Neural cell (in vitro differentiated cells): Measurements from ENCODE around the gene KCTD13. TPM values are rescaled to one million over a fixed set of nuclear protein-coding genes. Genes with fewer than 3 reads are reported as not detected.

Source experiments
- H2AFZ ChIP-seq: fragments of 200-600, 300-800 bp; sonication (generic), shearing (Covaris generic); 2 replicates; pipeline ENCODE4 v1.6.0; 2014; ENCODE audit warnings: low read depth, mild to moderate bottlenecking, antibody characterized with exemption, low read length, moderate library complexity
- H3F3A ChIP-seq: fragments of 200-600 bp; shearing (Covaris generic); 2 replicates; pipeline ENCODE4 v1.6.1; 2016; ENCODE audit warnings: mild to moderate bottlenecking, moderate library complexity, mixed read lengths, antibody characterized with exemption, low read length; ENCODE audit not compliant: insufficient read depth, poor library complexity, severe bottlenecking
- H3K27ac ChIP-seq: fragments of 200-600, 300-800 bp; sonication (generic), shearing (Covaris generic); 2 replicates; pipeline ENCODE4 v1.5.1; 2014; ENCODE audit warnings: mild to moderate bottlenecking, low read length, moderate library complexity
- H3K27me3 ChIP-seq: fragments of 300-800, 200-600 bp; sonication (generic), shearing (Covaris generic); 2 replicates; pipeline ENCODE4 v1.6.0; 2014; ENCODE audit warnings: mild to moderate bottlenecking, low read depth, low read length, moderate library complexity; ENCODE audit not compliant: insufficient read depth
- H3K36me3 ChIP-seq: fragments of 300-800, 200-600 bp; sonication (generic), shearing (Covaris generic); 2 replicates; pipeline ENCODE4 v1.5.1; 2014; ENCODE audit warnings: mild to moderate bottlenecking, antibody characterized with exemption, low read length, moderate library complexity; ENCODE audit not compliant: insufficient read depth
- H3K4me2 ChIP-seq: fragments of 300-800, 200-600 bp; sonication (generic), shearing (Covaris generic); 2 replicates; pipeline ENCODE4 v1.6.0; 2014; ENCODE audit warnings: mild to moderate bottlenecking, low read length
- H3K4me3 ChIP-seq: fragments of 300-800, 200-600 bp; sonication (generic), shearing (Covaris generic); 2 replicates; pipeline ENCODE4 v1.5.1; 2014; ENCODE audit warnings: mild to moderate bottlenecking, low read length, moderate library complexity
- H3K79me2 ChIP-seq: fragments of 200-600 bp; shearing (Covaris generic); replicated peaks from 2 replicates; pipeline ENCODE4 v1.6.0; 2014; ENCODE audit warnings: mild to moderate bottlenecking, low read length, moderate library complexity; ENCODE audit not compliant: insufficient read depth
- H3K9ac ChIP-seq: fragments of 300-800, 200-600 bp; sonication (generic), shearing (Covaris generic); 2 replicates; pipeline ENCODE4 v1.6.1; 2016; ENCODE audit warnings: mild to moderate bottlenecking, low read length, mixed read lengths
- H3K9me2 ChIP-seq: fragments of 200-600 bp; shearing (Covaris generic); 2 replicates; pipeline ENCODE4 v1.6.1; 2016; ENCODE audit warnings: mild to moderate bottlenecking, low read length, mixed read lengths; ENCODE audit not compliant: insufficient read depth
- H3K9me3 ChIP-seq: fragments of 200-600, 300-800 bp; sonication (generic), shearing (Covaris generic); 2 replicates; pipeline ENCODE4 v1.6.1; 2016; ENCODE audit warnings: mild to moderate bottlenecking, mixed run types, low read length, moderate library complexity, mixed read lengths
- H4K20me1 ChIP-seq: fragments of 200-600 bp; shearing (Covaris generic); 2 replicates; pipeline ENCODE4 v1.6.1; 2016; ENCODE audit warnings: mild to moderate bottlenecking, mixed run types; ENCODE audit not compliant: insufficient read depth
- CTCF ChIP-seq: fragments of 450-650 bp; IDR thresholded peaks from 2 replicates; pipeline ENCODE4 v1.5.1; 2014; ENCODE audit warnings: antibody characterized with exemption, mild to moderate bottlenecking, moderate library complexity; ENCODE audit not compliant: poor library complexity, severe bottlenecking
- EP300 ChIP-seq: fragments of 450-650 bp; conservative IDR thresholded peaks from 2 replicates; pipeline ENCODE4 v1.6.1; 2014; ENCODE audit warnings: antibody characterized with exemption, mild to moderate bottlenecking, moderate library complexity; ENCODE audit not compliant: poor library complexity, severe bottlenecking
- EZH2 ChIP-seq: fragments of 200-600, 300-800 bp; shearing (Covaris generic), sonication (generic); IDR thresholded peaks from 2 replicates; pipeline ENCODE4 v1.6.1; 2014; ENCODE audit warnings: antibody characterized with exemption, low read length, borderline replicate concordance, mild to moderate bottlenecking; ENCODE audit not compliant: insufficient read depth, poor library complexity, severe bottlenecking
- MXI1 ChIP-seq: fragments of 450-650 bp; conservative IDR thresholded peaks from 2 replicates; pipeline ENCODE4 v1.6.1; 2014; ENCODE audit warnings: antibody characterized with exemption, mild to moderate bottlenecking; ENCODE audit not compliant: poor library complexity, severe bottlenecking
- POLR2AphosphoS5 ChIP-seq: IDR thresholded peaks from 2 replicates; pipeline ENCODE4 v1.6.1; 2012
- RAD21 ChIP-seq: fragments of 450-650 bp; conservative IDR thresholded peaks from 2 replicates; pipeline ENCODE4 v1.6.1; 2014; ENCODE audit warnings: antibody characterized with exemption, mild to moderate bottlenecking, moderate library complexity
- REST ChIP-seq: IDR thresholded peaks from 2 replicates; pipeline ENCODE4 v1.6.1; 2012; ENCODE audit warnings: borderline replicate concordance
- SMC3 ChIP-seq: fragments of 450-650 bp; conservative IDR thresholded peaks from 2 replicates; pipeline ENCODE4 v1.6.1; 2014; ENCODE audit warnings: antibody characterized with exemption, mild to moderate bottlenecking, moderate library complexity; ENCODE audit not compliant: poor library complexity
- TAF1 ChIP-seq: IDR thresholded peaks from 2 replicates; pipeline ENCODE4 v1.6.1; 2012; ENCODE audit warnings: low read depth
- polyA plus RNA-seq: library from polyadenylated mRNA; depleted of rRNA; stranded (reverse); fragments of >200 nt; gene quantifications from 2 replicates; pipeline ENCODE4 v1.2.3, GENCODE V29; 2014

KCTD13 gene
- polyA plus RNA-seq, 1 donor from 2014 or later: 55.0 TPM

GRCh38 chr16:29912087-29912486 is 13.9 kb downstream of the KCTD13 start:
- no peaks in the 10 kb centered on the region for H3K9me2 ChIP-seq
- H3K27me3 ChIP-seq: no peaks in the 10 kb centered on the region
- TF ChIP-seq RAD21: no peak
- no peak for TF ChIP-seq EZH2
- no peak for TF ChIP-seq MXI1
- no peak for TF ChIP-seq TAF1
- no peak for TF ChIP-seq CTCF
- no peak for TF ChIP-seq REST
- TF ChIP-seq EP300: no peak
- no peak for TF ChIP-seq SMC3
- no peak for TF ChIP-seq POLR2AphosphoS5
- no peak overlapping the region for H3K4me3 ChIP-seq
- no peaks in the 10 kb centered on the region for H4K20me1 ChIP-seq
- H3K79me2 ChIP-seq: no peaks in the 10 kb centered on the region
- no peaks in the 10 kb centered on the region for H3K36me3 ChIP-seq
- H3K9ac ChIP-seq: no peak overlapping the region
- H3K9me3 ChIP-seq: no peaks in the 10 kb centered on the region
- no peaks in the 10 kb centered on the region for H3F3A ChIP-seq
- H2AFZ ChIP-seq: no peak overlapping the region
- no peak overlapping the region for H3K4me2 ChIP-seq
- no peak overlapping the region for H3K27ac ChIP-seq

- H3K9me3 ChIP-seq: no peaks in the 10 kb centered on the region
- TF ChIP-seq MXI1 (no peak), POLR2AphosphoS5 (no peak), REST (no peak), TAF1 (no peak), RAD21 (no peak), EZH2 (no peak), CTCF (no peak), EP300 (no peak), SMC3 (no peak)
Measured at GRCh38 chr16:29911676-29912010, 14.4 kb downstream of the KCTD13 start.

More at GRCh38 chr16:29911676-29912010, 14.4 kb downstream of the KCTD13 start:
- no peak overlapping the region for H3K4me3 ChIP-seq
- no peak overlapping the region for H2AFZ ChIP-seq
- no peaks in the 10 kb centered on the region for H3K27me3 ChIP-seq
- H3K79me2 ChIP-seq: no peaks in the 10 kb centered on the region
- no peaks in the 10 kb centered on the region for H3K9me2 ChIP-seq
- H3K4me2 ChIP-seq: no peak overlapping the region
- no peaks in the 10 kb centered on the region for H3K36me3 ChIP-seq
- no peak overlapping the region for H3K9ac ChIP-seq
- H3F3A ChIP-seq: no peaks in the 10 kb centered on the region
- no peaks in the 10 kb centered on the region for H4K20me1 ChIP-seq
- H3K27ac ChIP-seq: no peak overlapping the region
